K562 treated with DMSO at 1 percent for 12 hours (cell line): ENCODE measurements around the gene TGFB1I1. TPM values are rescaled to one million over a fixed set of nuclear protein-coding genes. Genes with fewer than 3 reads are reported as not detected.

Experiments
- total RNA-seq: library from RNA; unstranded; fragments of 300-600 nt; gene quantifications from 2 replicates; pipeline ENCODE4 v1.2.3, GENCODE V29; 2022; ENCODE audit not compliant: insufficient read depth

Gene TGFB1I1
- 0.98 and 1.8 TPM in 2 replicates for total RNA-seq

DNA sequence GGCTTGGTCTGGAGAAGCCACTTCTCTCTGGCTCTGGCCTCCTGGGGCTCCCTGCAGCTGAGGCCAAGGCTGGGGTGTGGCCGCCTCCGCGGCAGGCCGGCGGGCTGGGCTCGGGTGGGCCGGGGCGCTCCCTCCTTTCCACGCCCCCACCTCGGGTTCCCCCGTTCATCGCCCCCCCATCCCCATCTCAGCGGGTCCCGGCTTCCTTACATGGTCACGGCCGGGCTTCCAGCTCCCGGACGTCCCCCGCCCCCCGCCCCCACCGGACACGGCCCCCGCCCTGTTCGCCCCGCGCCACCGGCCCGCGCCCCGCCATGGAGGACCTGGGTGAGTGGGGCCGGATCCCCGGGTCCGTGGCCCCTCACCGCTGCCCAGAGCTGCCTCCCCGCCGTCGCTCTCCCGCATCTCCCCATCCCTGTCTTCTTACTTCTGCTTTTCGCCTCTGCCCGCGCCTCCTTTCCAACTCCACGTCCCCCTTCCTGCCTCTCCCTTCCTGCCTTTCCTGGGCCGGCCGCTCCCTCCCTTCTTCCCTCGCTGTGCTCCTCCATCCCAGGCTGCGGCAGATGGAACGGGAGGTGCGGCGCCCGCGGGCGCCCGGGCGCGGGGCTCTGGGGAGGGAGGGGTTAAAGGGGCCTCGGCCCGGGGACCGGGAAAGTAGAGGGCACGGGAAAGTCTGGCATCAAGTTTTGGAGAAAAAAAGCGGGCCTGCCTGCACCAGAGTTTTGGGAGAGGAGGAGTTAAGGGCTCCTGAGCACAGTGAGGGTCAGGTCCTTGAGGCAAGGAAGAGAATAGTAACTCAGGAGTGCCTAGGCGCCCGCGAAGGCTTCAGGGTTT is at the start of gene TGFB1I1:
TGFB1I1 (plus strand) TSS at position 278 of the 834 bp plus-strand sequence; CDS start at position 315, 37 bp downstream.

DNA sequence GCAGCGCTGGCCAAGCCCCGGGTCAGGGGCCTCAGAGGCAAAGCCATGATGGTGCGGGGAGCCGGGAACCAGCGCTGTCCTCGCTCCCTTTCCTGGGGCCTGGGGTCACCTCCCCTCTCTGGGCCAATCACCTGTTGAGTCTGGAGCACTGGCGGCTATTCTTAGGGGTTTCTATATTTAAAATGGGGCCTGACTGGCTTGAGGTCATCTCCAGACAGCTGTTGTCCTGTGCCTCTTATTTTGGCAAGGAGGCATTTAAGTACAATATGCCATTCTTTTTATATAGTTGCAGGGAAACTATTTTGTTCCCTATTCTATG is 43.7 kb upstream of the TGFB1I1 start, which contains the start of gene COX6A2:
COX6A2 (minus strand) TSS at position 82 of the 319 bp plus-strand sequence; CDS start at position 47, 35 bp downstream.

DNA sequence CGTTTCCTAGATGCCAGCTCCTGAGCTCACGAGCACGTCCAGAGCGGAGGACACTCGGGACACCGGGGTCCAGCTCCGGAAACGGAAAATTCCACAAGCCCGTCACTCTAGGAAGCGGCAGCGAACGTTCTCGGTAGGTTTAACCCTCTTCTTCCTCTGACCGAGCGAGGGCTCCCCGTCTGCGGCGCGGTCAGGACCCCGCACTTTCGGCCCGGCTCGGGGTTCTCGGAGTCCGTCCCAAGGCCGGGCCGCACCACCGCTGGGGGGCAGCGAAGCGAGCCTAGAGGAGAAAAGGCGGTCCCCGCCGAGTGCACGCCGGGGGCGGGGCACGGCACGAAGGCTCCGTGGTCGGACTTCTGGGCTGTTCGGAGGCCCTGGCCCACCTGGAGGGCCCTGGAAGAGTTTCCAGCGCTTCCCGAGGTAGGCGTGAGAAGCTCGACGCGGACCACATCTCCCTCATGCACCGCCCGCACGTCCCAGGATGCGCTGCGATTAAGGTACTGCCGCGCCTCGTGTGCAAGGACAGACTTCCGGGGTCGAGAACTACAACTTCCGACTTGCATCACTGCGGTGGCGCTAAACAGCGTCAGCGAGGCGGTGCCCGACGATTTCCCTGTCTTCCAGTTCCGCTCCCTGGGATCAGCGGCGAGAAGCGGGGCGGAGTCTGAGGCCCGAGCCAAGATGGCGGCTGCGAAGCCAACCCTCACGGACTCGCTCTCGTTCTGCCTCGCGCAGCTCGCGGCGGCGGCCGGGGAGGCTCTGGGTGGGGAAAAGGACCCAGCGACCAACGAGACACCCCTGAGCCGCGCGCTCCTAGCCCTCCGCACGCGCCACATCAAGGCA is 12.9 kb upstream of the TGFB1I1 start, which contains the start of gene ARMC5:
ARMC5 (plus strand) TSS at position 658 of the 843 bp plus-strand sequence; CDS start at position 682, 24 bp downstream.

DNA sequence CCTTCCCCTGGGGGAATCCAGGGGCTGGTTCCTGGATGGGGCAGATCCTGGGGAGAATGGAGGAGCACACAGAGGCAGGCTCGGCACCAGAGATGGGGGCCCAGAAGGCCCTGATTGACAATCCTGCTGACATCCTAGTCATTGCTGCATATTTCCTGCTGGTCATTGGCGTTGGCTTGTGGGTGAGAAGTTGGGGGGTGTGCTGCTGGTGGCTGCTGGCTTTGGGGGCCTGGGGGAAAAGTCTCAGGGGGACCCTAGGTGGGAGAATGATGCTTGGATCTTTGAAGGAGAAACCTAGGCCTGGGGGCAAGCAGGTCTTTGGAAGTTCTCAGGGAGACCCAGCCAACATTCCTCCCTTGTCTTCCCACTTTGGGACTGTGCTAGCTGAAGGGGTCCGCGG is 11.1 kb downstream of the TGFB1I1 start, which contains the start of gene SLC5A2:
SLC5A2 (plus strand) TSS at position 43 of the 400 bp plus-strand sequence; CDS start at position 57, 14 bp downstream.

DNA sequence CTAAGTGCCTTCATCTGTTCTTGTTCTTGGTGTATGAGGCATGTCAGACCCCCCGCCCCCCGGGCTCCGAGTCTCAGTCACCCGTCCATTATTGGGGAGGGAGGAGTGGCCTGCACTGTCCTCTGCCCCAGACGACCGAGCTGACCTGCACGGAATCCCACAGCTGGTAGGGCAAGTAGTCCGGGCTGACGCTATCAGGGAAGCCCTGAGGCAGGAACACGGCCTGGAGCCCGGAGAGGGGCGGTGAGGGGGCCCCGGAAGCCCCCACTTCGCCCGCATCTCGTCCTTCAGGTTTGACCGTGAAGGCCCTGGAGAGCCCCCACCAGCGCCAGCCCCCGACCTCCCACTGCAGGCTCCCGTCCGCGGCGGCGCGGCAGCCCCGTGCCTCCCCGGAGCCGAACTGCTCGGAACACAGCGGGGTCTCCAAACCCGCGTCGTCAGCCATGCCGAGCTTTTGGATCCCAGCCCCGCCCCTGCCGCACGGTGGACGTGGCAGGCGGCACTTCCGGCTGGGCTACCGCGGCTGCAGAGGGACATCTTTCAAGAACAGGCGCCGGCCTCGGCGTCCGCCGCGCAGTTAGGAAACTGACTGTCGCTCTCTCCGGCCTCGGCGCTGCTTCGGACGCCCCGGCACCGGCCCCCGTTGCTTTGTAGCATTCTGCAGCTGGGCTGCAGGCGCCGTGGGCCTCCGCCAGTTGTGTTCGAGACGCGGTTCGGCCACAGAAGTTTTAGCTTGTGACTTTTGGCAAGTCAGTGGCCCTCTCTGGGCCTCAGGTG is 36.2 kb downstream of the TGFB1I1 start, which contains the start of gene RUSF1:
RUSF1 (minus strand) TSS at position 463 of the 777 bp plus-strand sequence; CDS start at position 445, 18 bp downstream.

Other genes with a start within 250 kb of the TGFB1I1 start
- 1.9 and 5.0 TPM in 2 replicates for gene ITGAM, start 212.2 kb upstream of the TGFB1I1 start, total RNA-seq
- 0.16 and 0.20 TPM in 2 replicates for gene ITGAX, start 117.0 kb upstream of the TGFB1I1 start, total RNA-seq
- gene ITGAD, start 78.8 kb upstream of the TGFB1I1 start, total RNA-seq, result not detected in 2 replicates
- not detected in 2 replicates for gene COX6A2, start 43.8 kb upstream of the TGFB1I1 start, total RNA-seq
- gene ZNF843, start 29.4 kb upstream of the TGFB1I1 start, total RNA-seq, result 0.63 TPM in 1 of 2 replicates, not detected in the other
- gene ARMC5, start 12.7 kb upstream of the TGFB1I1 start, total RNA-seq, result 16.5 and 23.5 TPM in 2 replicates
- 2.7 and 3.6 TPM in 2 replicates for gene SLC5A2, start 11.0 kb downstream of the TGFB1I1 start, total RNA-seq
- 37.2 and 65.5 TPM in 2 replicates for gene RUSF1, start 36.2 kb downstream of the TGFB1I1 start, total RNA-seq
- gene AHSP, start 55.7 kb downstream of the TGFB1I1 start, total RNA-seq, result 4.9 and 16.0 TPM in 2 replicates